NCI-H526 treated with DMSO at 0.1 percent for 48 hours (cell line): Measurements from ENCODE around the gene RGL4.
"Not testable (repeated sequence)": the region's sequence is repeated elsewhere in the genome, so short reads cannot be mapped to it uniquely, and the experiment has no call there.

Source experiments
- DNase-seq: peaks from one replicate; lab custom pipeline; 2025; lab: John Stamatoyannopoulos, UW

RGL4 gene

GRCh38 chr22:23698094-23698493, 7.3 kb downstream of the RGL4 start:
- no peak for DNase-seq

GRCh38 chr22:23698673-23699235, 7.9 kb downstream of the RGL4 start:
- no peak for DNase-seq

GRCh38 chr22:23700706-23701105, 9.9 kb downstream of the RGL4 start:
- DNase-seq = no peak

DNA sequence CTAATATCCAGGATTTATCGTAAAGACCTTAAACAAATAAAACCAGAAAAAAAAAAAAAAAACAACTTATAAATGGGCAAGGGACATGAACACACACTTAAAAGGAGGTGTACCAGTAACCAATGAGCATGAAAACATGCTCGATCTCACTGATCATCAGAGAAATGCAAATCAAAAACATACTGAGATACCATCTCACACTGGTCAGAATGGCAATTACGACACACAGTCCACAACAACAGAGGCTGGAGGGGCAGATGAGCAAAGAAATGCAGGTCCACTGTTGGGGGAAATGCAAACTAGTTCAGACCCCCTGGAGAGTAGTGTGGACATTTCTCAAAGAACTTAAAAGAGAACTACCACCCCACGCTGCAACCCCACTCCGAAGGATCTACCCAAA, 13.2 kb downstream of the RGL4 start:
- no peak for DNase-seq

- no peak for DNase-seq
These were observed 14.0 kb downstream of the RGL4 start for GRCh38 chr22:23704829-23705228.

- DNase-seq = no peak
These were observed 14.5 kb downstream of the RGL4 start for GRCh38 chr22:23705358-23705757.

- no peak for DNase-seq
These were observed 17.5 kb downstream of the RGL4 start for GRCh38 chr22:23708270-23708669.

DNA sequence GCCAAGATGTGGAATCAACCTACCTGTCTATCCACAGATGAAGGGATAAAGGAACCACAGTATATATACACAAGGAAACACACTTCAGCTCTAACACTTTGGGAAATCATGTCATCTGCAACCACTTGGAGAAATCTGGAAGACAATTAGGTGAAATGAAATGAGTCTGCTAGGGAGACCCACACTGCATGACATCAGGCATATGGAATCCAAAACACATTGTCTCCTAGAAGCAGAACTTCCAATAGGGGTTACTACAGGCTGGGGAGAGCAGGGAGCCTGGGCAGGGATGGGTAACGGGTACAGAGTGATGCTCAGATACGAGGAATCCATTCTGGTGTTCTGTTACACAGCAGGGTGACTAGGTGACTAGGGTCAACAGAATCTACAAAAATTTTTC, 18.3 kb downstream of the RGL4 start:
- no peak for DNase-seq

DNA sequence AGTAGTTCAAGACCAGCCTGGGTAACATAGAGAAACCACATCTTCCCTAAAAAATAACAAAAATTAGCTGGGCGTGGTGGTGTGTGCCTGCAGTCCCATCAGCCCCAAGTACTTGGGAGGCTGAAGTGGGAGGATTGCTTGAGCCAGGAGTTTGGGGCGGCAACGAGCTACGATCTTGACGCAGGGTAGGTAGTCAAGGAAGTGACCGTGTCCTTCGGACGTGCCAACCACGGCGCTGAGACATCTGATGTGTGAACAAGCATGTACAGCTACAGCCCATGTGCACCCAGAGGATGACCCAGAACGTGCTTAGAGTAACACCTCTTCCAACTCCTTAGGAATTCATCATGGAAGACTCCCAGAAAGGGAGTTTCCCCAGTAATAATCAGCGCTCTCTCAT, 21.4 kb downstream of the RGL4 start:
- no peak for DNase-seq

DNA sequence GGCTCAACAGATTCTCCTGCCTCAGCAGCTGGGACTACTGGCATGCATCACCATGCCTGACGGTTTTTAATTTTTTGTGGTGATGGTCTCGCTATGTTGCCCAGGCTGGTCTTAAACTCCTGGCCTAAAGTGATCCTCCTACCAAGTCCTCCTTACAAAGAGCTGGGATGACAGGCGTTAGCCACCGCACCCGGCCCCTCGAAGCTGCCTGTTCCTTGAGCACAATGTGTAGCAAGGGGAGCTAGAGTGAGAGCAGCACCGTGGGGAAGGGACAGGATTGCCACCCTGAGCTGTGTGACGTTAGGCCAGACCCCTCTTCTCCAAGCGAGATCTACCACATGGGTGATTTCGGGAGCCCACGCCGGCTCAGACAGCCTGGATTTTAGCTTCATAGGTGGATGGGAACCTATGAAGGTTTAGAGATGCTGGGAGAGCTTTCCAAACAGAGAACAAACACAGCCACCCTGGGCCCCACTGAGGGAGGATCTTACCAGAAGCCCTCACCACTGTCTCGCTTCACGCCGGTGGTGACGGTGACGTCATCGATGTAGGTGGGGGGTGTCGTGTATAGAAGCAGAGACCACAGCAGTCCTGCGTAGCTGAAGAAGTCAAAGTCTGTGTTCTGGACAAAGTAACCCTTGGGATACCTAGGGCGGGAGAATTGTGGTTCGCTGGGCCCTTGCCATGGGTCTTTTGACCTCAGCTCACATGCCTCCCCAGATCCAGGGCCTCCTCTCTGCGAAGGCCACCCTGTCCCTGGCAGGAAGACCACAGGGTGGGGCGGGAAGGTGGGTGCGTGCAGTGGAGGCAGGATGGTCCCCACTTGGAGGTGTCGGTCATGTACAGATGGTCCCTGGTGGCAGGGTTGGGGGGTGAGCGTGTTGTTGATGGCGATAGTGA, 23.1 kb downstream of the RGL4 start:
- no peak for DNase-seq

GRCh38 chr22:23714596-23715578, 24.1 kb downstream of the RGL4 start:
- no peak for DNase-seq

DNA sequence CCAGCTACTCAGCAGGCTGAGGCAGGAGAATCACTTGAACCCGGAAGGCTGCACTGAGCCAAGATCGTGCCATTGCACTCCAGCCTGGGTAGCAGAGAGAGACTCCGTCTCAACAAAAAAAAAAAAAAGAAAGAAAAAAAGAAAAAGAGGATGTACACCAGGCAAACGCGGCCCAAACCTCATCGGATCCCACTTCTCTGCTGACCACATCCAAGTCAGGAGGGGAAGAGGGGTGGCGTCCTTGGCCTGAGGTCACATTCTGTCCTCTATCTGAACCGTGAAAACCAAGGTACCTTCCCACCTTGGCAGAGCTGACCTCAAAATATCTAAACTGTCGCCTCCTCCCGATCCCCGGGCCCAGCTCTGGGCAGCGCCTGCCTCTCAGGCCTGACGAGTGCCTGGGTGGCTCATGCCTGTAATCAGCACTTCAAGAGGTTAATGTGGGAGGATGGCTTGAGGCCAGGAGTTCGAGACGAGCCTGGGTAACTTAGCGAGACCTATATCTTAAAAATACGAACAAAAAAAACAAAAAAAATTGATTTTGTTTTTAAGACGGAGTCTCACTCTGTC, 25.1 kb downstream of the RGL4 start:
- no peak for DNase-seq

GRCh38 chr22:23716811-23717801, 26.3 kb downstream of the RGL4 start:
- peak; percentile 66 for DNase-seq

DNA sequence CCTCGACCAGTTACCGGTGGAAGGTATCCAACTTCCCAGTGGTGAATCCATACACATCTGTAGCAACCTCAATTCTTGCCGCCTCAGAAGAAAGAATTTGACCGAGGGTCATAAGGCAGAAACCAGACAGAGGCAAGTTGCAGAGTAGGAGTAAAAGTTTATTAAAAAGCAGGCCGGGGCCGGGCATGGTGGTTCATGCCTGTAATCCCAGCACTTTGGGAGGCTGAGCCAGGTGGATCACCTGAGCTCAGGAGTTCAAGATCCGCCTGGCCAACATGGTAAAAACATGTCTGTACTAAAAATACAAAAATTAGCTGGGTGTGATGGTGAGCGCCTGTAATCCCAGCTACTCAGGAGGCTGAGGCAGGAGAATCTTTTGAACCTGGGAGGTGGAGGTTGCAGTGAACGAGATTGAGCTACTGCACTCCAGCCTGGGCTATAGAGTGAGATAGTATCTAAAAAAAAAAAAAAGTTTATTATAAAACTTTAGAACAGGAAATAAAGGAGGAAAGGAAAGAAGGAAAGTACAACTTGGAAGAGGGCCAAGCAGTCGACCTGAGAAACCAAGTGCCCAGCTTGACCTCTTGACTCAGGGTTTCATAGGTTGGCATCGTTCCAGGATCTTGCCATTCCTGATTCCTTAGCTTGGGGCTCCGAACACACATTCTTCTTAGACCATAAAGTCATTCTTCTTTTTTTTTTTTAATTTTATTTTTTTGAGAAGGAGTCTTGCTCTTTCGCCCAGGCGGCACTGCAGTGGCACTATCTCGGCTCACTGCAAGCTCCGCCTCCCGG, 27.8 kb downstream of the RGL4 start:
- DNase-seq = no peak

DNA sequence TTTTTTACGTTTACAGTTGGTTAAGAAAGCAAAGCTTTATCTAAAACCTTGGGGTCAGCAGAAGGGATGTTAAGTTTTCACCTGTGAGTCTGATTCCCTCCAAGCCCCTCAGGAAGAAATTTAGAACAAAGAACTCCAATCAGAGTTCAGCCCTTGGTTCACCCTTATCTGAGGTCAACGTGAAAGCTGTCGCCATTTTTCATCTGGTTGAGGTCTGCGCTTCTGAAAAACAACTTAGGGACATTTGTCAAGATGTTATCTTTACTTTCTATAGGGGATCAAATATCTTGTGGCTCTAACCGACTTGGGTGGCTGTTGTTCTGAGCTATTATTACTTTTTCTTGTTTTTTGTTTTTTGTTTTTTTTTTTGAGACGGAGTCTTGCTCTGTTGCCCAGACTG, 30.0 kb downstream of the RGL4 start:
- DNase-seq = no peak

DNA sequence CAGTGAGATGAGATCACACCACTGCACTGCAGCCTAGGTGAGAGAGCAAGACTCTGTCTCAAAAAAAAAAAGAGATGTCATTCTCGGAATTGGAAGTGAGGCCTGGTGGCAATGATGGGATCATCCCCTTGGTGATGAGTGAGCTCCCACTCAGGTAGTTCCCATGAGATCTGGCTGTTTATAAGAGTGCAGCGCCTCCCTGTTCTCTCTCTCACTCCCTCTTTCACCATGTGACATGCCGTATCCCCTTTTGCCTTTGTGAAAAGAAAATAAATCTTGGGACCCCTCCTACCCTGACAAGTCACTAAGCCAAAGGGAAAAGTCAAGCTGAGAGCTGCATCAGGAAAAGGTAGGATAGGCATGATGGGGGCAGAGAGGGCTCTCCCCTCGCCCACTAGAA, 31.3 kb downstream of the RGL4 start:
- DNase-seq = no peak

GRCh38 chr22:23722724-23723123, 31.9 kb downstream of the RGL4 start:
- DNase-seq = no peak

GRCh38 chr22:23728108-23728507, 37.3 kb downstream of the RGL4 start:
- DNase-seq = not testable (repeated sequence)

DNA sequence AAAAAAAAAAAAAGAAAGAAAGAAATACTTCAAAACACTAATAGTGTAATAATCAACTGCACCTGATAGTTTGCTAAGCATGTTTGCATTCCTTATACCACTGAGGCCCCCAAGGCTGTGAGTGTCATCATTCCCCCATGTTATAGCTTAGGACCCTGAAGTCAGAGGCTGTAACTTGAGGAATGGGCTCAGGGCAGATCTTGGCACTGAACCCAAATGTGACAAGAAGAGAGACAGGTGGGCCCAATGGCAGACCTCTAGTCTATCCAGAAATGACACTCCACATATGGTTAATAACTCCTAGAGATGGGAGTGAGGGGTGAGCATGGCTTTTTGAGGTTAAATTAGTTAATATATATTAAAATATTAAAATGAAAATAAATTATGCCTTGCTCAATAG, 46.9 kb downstream of the RGL4 start:
- no peak for DNase-seq
